OCI-M1 (cell line): ENCODE measurements around the gene PEPD.

ENCODE experiments used
- DNase-seq: peaks from one replicate; lab custom pipeline; 2025; lab: John Stamatoyannopoulos, UW

PEPD gene

DNA sequence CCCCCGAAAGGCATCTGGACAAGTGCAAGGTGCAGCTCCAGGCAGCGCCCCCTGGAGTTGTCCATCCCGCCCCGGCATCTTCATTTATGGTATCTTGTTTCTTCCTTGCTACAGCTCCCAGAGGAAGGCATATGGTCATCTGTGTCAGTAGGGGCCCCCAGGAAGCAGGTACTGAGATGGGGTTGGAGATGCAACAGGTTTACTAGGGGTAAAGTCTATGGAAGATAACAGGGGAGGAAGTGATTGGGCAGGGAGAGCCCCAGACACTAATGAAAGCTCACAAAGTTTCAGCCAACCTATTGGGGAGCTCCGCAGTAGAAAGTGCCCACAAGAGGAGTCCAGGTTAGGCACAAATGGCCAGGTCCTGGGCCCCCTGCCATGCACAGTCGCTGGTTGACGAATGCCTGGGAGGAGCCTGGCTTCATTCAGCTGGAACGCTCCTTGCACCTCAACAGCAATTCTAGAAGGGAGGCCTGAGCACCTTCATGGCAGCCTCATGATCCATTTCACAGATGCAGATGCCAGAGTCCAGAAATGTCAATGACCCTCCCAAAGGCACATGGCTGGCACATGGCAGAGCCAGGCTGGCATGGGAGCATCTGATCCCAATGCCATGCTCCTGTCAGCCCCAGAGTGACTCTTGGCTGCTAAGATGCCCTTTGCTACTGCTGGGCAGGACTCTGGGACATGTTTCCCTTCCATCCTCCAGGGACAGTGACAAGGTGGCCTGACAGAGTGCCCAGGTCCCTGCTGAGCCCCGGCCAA lies 23.8 kb upstream of the PEPD start:
- no peak for DNase-seq

DNA sequence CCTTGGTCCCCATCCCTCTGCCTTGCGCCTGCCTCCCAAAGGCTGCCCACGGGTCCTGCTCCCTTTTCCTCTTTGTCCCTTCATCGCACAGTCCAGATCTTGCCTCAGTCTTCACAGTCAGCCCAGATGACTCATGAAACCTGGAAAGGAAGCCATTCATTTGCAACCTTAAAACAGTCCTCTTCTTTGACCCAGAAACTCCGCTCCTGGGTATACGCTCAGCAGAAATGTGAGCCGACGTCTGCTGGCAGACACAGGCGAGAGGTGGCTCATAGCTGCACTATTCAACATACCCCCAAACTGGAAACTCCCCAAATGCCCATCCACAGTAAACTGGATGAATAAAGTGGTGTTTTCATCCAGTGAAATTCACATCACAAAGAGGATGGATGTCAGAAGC lies 13.6 kb upstream of the PEPD start:
- DNase-seq: no peak

DNA sequence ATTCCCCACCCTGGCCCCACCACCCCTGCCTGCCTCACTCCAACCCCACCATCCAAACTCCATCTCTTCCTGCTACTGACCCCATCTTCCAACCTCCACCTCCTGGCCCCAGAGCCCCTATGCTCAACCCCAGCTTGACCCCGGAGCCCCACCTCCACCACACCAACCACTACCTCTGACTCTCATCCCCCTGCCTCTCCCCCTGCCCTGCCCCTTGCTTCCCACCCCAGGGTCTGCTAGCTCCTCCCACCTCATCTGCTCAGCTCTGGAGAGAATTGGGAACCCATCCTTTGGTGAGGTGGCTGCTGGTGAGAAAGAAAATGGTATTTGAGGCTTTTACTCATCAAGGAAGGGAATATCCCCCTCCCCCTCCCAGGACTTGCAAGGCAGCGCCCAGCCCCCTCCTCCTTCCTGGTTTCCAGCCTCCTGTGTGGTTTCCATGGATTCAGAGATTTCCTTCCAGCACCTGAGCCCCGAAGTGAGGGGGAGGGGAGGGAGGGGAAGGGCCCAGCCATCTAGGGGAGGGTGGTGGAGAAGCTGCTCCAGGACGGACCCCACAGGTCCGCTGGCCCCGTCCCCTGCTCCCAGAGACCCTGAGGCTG lies 11.4 kb upstream of the PEPD start:
- DNase-seq: no peak

DNA sequence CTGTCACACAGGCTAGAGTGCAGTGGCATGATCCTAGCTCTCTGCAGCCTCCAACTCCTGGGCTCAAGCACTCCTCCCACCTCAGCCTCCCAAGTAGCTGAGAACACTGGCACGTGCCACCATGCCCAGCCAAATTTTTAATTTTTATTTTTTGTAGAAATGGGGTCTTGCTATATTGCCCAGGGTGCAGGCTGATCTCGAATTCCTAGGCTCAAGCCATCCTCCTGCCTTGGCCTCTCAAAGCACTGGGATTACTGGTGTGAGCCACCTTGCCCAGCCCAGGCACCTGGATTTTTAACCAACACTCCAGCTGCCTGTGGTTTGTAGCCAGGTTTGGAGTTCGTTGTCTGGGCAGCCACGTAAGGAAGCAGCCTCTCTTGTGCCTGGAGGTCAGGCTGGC lies 9.3 kb upstream of the PEPD start:
- no peak for DNase-seq

DNA sequence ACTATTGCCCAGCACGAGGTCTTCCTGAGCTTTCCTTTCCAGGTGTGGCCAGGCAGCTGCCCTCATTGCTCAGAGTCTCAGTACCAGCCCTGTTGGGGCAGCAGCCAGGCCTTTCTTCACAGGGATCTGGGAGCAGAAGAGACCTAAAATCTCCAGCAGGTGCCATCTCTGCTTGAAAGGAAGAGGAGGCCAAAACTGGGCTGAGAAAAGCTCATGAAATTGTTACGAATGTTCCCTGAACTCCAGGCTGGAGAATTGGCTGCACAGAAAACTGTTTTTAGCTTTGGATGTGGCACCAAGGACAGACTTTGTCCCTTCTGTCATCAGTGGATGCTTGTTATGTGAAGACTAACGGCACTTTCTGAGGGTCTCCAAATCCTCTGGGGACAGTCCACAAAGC lies 8.7 kb upstream of the PEPD start:
- DNase-seq: no peak

DNA sequence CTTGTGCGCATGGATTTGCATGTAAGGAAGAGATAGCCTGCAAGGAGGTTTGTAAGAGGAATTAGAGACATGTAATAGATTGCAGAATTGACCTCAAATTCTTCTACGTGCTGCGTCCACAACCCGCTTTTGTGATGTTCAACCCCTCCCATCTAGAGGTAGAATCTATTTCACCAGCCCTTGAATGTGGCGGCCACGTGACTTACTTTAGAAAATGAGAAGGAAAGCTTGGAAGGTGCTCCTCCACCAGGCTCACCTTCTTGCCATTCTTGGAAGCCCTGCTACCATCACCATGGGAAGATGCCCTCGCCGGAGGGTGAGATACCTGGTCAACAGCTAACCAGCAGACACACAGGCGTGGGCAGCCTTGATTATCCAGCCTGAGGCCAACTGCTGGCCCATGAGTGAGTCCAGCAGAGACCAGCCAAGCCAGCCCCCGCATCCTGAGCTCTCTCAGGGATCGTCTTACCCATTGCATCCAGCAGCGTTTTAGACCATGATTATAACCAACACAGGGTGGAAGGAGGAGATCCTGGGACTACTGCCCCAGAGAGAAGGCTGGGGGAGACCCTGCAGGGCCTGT lies 7.6 kb upstream of the PEPD start:
- no peak for DNase-seq

DNA sequence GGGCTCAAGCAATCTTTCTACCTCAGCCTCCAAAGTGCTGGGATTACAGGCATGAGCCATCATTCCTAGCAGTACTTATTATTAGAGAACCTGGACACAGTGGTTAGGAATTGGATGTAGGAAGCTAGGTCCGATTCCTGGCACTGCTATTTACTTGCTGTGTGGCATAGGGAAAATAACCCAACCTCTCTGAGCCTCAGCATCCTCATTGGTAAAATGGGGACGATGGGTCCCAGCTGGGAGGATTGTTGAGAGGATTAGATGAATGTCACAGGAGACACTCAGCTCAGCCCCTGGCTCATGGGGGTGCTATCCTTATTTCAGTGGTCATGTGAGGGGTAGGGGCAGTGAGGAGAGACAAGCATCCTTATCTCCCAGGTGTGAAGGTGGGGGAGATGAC lies 6.8 kb upstream of the PEPD start:
- no peak for DNase-seq

DNA sequence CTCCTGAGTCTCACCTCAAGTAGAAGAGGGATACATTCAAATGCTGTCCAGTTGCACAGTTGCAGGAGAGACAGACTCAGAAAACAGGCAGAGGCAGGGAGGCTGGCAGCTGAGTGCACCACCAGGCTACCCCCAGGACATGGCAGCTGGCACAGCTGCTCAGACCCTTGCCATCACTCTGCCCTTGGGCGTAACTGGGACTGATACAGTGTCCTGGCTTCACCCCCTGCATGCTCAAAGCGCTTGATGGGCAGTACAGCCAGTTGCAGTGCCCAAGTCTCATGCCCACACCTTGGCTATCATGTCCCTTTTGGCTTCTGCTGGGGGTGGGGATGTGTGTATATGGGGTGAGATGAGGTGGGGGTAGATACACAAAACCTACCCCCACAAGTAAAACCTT lies 5.5 kb upstream of the PEPD start:
- no peak for DNase-seq

DNA sequence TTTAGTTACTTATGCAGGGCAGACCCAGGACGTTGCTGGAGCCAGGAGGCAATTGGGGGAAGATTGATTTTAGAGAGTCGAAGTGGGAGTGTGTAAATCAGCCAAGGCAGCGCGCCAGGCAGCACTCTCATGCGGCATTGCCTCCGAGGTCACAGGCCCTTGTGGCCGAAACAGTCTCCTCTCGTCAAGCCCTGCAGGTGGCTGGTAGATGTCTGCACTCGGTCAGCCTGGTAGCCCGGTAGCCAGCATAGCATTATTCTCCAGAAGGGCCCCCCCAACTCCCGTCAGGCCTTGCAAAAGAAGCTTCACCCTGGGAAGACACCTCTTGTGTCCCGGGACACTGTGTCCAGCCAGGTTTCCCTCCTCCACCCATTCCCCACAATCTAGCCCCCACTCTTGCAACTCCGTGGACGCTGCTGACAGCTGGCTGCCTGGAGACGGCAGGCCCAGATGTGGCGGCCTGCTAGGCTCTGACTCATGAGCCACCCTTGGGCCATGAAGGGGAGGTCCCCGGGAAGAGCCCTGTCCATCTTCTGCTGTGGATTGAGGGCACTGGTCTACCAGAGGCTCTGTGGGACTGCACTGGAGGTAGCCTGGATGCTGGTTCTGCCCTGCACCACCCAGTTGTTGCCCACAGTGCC lies 2.6 kb upstream of the PEPD start:
- DNase-seq: no peak

DNA sequence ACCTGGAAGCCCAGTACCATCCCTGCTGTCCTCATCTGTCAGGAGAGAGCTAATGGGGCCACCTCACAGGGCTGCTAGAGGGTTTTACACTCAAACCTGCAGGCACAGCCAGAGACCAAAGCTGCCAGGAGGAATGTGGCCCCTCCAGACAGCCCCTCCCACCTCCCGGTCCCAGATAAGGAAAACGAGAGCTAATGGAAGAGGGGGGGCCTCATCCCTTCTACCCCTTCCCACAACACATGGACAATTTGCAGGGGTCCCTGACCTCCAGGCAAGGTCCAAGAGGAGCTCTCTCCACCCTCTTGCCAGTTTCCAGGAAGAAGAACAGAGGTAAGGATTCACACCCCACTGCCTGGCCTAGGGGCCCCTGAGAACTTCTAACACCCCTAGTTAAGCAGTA lies 1.6 kb upstream of the PEPD start:
- no peak for DNase-seq

DNA sequence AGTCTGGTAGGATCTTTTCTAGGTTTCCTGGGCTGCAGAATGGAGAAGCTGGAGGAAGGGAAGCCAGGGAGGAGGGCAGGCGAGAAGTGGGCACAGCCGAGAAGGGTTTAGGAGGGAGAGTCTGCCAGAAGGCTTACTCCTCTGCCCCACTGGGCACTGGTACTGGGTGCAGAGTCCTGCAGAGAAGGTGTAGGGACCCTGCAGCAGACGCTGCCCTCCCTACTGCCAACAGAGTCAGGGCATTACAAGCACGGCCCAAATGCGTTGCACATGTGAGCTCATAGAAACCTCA lies 726 bp upstream of the PEPD start:
- DNase-seq: no peak

DNA sequence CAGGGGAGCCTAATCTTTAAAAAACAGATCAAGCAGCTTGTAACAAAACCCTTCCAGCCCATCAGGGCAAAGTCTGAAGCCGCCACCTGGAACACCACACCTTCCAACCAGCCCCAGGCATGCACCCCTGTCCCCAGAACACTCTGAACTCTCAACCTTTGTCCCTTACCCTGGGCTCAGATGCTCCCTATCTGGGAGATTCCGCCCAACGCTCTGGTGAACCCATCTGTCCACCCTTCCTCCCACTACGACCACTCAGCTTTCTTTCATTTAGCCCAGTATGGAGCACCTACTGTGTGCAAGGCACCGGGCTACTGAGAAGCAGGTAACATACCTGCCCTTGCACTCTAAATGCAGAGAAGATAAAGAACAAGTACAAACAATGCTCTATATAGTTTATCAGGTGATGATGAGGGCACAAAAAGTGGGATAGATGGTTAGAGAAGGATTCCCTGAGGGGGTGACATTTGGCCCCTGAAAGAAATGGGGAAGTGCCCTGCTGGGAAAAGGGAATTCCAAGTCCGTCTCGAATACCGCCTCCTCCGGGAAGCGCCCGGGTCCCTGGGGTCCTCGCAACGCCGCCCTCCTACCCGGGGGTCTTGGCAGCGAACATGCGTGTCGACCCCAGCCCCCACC lies 629 bp downstream of the PEPD start:
- no peak for DNase-seq

DNA sequence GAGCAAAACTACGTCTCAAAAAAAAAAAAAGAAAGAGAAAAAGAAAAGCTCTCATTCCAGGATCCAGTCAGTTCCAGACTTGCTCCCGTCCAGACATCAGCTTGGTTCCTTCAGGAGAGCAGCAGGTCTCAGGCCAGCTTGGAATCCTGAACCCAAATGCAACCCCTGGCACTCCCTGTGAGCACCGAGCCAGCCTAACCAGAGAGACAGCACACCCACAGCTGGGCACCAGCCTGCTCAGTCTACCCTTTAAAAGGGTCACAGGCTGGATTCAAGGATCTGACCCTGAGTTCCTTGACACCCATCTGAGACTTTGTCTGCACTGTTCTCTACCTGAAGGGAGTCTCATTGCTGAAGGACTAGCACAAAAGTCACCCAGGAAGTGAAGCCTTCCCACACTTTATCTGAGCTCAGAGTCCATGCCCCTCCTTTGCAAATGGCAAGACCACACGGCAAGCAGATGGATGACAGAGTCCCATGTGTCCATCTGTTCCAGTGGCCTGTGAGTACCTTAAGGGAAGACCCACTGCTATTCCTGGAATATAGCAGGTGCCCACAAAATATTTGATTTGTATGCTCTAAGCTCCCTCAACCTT lies 1.4 kb downstream of the PEPD start:
- no peak for DNase-seq

DNA sequence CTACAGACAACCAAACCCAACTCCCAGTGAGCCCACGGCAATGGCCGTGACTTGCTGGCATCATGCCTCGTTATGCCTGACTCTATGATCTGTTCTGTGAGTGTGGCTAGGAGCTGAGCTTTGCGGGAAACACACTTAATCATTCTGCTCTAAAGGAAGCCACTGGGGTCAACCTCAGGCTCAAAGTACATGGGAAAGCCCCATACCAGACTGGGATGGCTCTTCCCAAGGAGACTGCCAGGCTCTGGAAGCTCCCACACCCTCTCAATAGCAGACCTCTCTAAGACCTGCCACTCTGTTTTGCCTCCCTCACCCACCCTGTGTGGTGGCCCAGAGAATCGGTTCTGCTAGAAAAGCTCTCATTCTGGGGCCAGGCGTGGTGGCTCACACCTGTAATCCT lies 2.2 kb downstream of the PEPD start:
- no peak for DNase-seq

DNA sequence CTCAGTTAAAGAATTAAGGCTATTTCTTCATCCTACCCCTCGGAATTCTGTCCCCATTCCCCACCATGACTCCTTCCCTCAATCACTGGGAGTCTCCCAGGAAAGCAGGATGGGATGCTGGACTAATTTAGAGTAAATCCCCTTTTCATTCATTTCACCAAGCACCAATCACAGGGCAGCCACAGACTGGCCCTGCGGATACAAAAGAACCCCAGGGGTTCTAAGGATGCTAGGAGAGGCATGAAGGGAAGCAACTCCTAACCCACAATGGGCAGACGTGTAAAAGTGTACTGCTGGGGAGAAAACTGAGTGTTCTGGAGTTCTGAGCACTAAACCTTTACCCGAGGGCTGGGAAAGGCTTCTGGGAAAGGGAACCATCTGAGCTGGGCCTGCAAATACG lies 3.0 kb downstream of the PEPD start:
- DNase-seq: no peak

DNA sequence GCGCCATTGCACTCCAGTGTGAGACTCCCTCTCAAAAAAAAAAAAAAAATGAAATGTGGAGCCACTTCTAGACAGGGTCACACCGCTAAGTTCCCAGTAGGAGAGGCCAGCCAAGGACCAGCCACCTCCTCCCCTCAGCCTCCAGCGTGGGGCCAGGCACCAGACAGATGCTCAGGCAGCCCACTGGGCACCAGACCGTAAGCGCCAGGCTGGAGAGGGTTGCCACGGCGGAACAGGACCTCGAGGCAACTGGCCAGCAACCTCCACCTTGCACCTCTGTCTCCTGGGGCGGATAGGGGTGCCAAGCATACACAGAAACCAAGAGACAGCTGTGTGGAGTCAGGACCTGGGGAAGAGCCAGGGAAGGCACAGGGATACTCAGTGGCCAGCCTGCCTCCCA lies 3.7 kb downstream of the PEPD start:
- no peak for DNase-seq

DNA sequence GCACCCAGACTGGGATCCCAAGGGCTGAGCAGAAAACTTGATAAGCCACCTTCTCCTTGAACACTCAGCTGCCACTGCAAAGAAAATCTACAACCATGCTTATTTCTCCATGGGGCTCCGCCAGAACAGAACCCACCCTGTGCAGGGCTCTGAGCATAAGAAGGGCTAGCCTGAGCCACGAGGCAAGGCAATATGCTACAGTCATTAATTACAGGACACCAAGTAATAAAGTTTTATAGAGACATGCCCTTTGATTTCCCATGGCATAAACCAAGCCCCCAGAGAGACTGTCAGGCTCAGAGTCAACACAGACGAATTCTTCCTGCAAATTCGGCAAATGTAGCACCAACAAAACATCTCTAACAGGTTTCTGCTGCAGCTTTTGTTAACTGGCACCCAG lies 5.7 kb downstream of the PEPD start:
- DNase-seq: no peak

DNA sequence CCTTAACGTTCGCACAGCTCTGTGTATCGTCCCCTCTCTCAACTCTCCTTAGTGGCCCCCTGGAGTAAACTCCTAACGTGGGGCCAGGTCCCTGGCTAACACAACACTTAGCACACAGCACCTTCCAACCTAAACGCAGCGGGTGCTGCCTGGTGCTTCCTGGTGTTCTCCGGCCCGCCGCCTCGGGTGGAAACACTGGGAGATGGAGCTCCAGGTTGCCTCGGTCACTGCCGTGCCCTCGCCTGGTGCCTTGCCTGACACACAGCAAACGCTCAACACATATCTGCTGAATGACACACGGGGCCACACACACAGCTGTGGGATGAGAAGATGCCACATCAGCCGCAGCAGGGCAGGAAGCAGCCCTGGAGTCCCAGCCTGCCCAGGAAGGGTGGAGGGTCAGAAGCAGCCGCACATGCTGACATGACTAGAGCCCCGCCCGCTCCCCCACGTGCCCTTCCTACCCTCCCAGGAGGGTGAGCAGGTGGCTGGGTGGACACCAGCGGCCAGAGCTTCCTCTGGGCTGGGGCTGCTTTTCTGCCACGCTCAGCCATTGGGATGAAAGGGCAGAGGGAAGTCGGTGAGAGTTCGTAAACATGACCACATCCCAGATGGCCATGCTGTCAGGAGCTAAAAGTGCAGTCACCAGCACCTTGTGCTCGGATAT lies 6.6 kb downstream of the PEPD start:
- no peak for DNase-seq

DNA sequence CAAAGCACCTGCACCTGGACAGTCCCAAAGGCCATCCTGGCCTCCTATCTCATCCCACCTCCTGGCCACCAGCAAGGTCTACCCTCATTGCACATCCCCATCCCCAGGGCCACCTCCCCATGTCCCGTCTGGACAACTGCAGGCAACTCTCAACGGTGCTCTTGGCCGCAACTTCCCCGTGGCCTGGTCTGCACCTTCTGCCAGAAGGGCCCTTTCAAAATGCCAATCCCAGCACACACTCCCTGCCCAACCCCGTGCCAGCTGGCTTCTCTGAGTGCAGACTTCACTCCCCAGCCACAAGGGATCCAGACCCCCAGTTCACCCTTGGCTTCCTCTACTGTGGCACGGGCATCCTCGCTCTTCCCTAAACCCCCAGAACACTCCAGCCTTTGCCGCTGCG lies 8.2 kb downstream of the PEPD start:
- DNase-seq: no peak

DNA sequence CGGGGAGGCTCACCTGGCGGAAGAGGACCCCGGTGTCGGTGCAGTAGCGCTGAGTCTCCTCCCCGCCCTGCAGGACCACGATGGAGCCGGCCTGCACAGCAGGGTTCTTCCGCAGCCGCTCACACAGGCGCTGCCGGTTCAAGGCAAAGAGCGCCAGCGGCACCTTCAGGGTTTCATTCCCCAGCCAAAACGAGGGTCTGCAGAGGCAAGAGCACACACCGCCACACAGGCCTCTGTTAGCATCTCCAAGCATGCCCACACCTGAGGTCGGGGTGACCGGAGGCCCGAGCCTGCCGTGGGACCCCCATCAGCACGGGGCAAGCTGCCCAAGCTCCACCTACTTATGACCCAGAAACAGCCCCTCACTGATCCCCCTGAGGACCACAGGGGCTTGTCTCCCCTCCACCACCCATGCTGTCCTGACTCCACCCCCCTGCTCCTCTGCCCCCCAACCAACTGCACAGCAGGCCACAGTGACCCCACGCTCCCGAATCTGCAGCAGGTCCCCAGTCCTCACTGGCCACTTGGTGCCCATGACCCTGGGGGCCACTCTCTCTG lies 8.9 kb downstream of the PEPD start:
- DNase-seq: no peak

DNA sequence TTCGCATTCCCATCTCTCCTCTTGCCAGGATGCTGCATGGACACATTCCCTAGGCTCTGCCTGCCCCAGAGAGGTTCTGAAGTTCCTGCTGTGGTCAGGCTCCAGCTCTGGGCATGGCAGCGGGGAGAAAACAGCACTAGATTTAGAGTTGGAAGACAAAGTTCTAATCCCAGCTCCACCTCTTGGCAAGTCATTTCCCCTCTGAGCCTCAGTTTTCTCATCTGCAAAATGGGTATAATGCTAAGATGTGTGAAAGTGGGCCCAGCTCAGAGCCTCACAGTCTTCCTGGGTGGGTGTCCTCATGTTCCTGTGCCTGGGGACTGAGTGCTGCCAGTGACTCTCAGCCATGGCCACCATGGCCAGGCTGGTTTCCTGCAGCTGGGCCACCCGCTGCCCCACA lies 9.6 kb downstream of the PEPD start:
- no peak for DNase-seq

DNA sequence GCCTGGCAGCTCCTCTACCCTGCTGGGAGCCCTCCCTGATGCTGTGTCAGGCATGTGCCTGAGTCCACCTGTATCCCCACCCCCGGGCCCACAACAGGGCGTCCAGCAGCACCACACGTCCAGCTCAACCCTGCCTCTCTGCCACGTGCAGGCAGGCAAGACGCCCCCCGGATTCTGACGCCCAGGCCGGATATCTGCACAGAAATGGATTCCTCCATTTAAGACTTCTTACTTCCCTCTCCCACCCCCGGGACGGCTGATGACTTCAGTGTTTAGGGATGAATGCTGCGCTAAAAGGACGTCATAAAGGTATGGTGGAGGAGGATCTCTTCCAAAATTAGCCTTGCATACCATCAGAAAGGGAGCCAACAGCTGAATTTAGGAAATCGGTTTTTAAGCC lies 10.2 kb downstream of the PEPD start:
- DNase-seq: no peak
